Upper lobe of left lung (tissue), 4 donors: Measurements from ENCODE around the gene FREM1.

Experiments
- CTCF ChIP-seq, 6 experiments: fragments of 450-650 bp in 4 of 6; fragments of 200-600 bp in 2 of 6; sonication (generic) in 2 of 6; IDR thresholded peaks; one replicate each; pipeline ENCODE4 v1.5.1; 2016 to 2019; ENCODE audit warnings: antibody characterized with exemption in 6 of 6
- EP300 ChIP-seq, 4 donors: sonication (generic); formaldehyde crosslinking; IDR thresholded peaks; one replicate each; pipeline ENCODE4 v1.5.1; 2017; ENCODE audit warnings: antibody characterized with exemption in 4 of 4, control low read depth in 2 of 4
- POLR2A ChIP-seq, 4 donors: fragments of 450-650 bp; IDR thresholded peaks; one replicate each; pipeline ENCODE4 v1.5.1; 2016 to 2017; ENCODE audit warnings: antibody characterized with exemption in 4 of 4, mild to moderate bottlenecking in 2 of 4
- POLR2AphosphoS5 ChIP-seq, 2 donors: sonication (generic); formaldehyde crosslinking; IDR thresholded peaks; one replicate each; pipeline ENCODE4 v1.5.1; 2017; ENCODE audit warnings: antibody characterized with exemption in 2 of 2

GRCh38 chr9:14868772-14869583, 41.2 kb downstream of the FREM1 start:
- TF ChIP-seq CTCF (IDR thresholded peaks at IDR 0.05) (no peak), POLR2A (IDR thresholded peaks at IDR 0.05) (no peak), EP300 (IDR thresholded peaks at IDR 0.05) (no peak), POLR2AphosphoS5 (IDR thresholded peaks at IDR 0.05) (no peak)
